ENCODE data around the gene NUMA1. TPM values are rescaled to one million over a fixed set of nuclear protein-coding genes. Genes with fewer than 3 reads are reported as not detected.
A peak's percentile ranks its signal among the peaks of the same experiment; 100 is the strongest.

The NUMA1 gene
- total and polyA plus RNA-seq, 9 of the 15 experiments (the other 6 are each of a cell fraction or from before 2014, with no cell fraction given) = 4.1 to 104 (median 51.2) TPM

DNA sequence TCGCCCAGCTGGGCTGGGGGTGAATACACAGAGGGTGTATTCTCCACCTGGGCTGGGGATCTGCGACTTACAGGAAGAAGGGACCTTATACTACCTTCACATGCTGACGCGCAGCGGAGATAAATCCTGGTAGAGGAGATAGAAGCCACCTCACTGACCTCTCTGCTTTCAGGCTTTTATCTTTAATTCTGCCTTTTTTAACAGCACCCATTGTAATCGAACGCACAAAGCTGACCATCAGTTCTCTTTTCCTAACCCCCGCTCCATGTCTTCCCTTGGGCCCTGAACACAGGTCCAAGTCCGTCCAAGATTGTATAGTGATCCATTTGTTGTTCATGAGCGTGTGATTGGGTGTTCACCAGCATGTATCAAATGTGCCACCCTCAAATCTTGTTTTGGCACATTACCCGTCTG is 23.4 kb upstream of the NUMA1 start (continued):
- peak; percentile 7 for TF ChIP-seq POLR2B (IDR thresholded peaks at IDR 0.05; ENCODE audit: low read depth, partially characterized antibody)

DNA sequence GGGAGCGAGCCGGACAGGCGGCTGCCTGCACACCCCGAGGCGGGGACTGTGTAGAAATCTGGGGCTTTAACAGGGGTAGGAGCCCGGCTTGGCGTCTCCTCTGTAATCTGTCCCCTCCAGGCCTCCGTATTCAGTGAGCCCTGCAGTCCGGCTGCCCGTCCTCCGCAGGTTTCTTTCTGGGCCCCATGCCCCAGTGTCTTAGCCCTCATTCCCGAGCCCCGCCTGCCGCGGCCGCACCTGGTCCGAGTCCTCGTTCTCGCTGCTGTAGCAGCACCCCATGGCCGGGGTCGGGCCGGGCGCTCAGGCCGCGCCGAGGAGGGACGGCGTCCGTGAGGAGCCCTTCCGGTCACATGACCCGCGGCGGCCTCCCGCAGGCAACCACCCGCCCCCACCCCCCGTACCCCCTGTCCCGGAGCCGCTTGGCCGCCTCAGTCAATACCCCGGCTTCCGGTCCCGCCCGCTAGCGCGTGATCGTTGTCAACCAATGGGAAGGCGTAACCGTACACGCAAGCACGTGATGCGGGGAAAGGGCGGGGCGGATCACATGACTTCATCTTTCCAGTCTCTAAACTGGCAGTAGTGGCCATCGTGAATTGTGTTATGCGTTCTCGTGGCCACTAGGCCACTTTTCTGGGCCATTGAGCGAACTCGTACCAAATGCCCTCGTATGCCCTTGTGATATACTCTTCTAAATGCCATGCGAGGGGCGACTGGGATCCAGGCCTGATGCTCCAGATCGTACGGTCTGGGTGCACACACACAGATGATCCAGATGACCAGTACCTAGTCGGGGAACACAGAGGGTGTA is 22.8 kb upstream of the NUMA1 start, which contains the start of gene LAMTOR1:
LAMTOR1 (minus strand) TSS at position 352 of the 808 bp plus-strand sequence; CDS start at position 279, 73 bp downstream.
- peaks cover 40% of the 10 kb centered on the region for H3K36me3 ChIP-seq (ENCODE audit: control insufficient read depth, insufficient read depth, low read length)
- ChIA-PET POLR2A (interaction anchor here (0.6 to 3.4 kb wide), 6 partner anchors 9 to 103 kb away, joined by 3 to 20 read pairs (median 8); partner anchors contain the start of gene ANAPC15), CTCF (ENCODE audit: low intra/inter-chr PET ratio) (no interaction called here)
- in situ Hi-C loops (cut with MboI) = no loop called here
- H4K20me1 ChIP-seq (replicated peaks; ENCODE audit: control insufficient read depth, insufficient read depth, low read length) = no peaks in the 10 kb centered on the region
- H3K79me2 ChIP-seq (ENCODE audit: control insufficient read depth, insufficient read depth, low read length) = peaks cover 43% of the 10 kb centered on the region
- H3K4me2 ChIP-seq (ENCODE audit: insufficient read depth, low read length) = peak within 1 kb of the TSS; percentile 95
- peak within 1 kb of the TSS; percentile 75 for H2AFZ ChIP-seq (ENCODE audit: low read depth, low read length)
- peak; percentile 93 for FAIRE-seq
- no peaks in the 10 kb centered on the region for H3K9me3 ChIP-seq (replicated peaks; ENCODE audit: control insufficient read depth, insufficient read depth, low read depth, low read length)
- H3K9me1 ChIP-seq (ENCODE audit: control insufficient read depth, insufficient read depth, low read length) = no peaks in the 10 kb centered on the region
- peak within 1 kb of the TSS; percentile 77 for H3K4me3 ChIP-seq
- no peaks in the 10 kb centered on the region for H3K27me3 ChIP-seq (ENCODE audit: control insufficient read depth in 2 of 2, insufficient read depth in 2 of 2, low read length in 2 of 2)
- WGBS (ENCODE audit: insufficient coverage, low coverage, missing lambda C conversion rate) = 3% methylated on average over 40 of the region's 64 CpGs
- peak within 1 kb of the TSS; percentile 96 for H3K27ac ChIP-seq (ENCODE audit: extremely low read depth, low read depth, low read length)
- no TSS peak for BruUV-seq (replicated peaks)
- peak within 1 kb of the TSS; percentile 96 to 98 for H3K9ac ChIP-seq (ENCODE audit: insufficient read depth in 1 of 2, low read depth in 2 of 2, low read length in 2 of 2)
- ATAC-seq = peak; percentile 96
- H3K4me1 ChIP-seq (replicated peaks in 1 of 2; ENCODE audit: control insufficient read depth in 2 of 2, insufficient read depth in 2 of 2, low read length in 2 of 2) = peaks cover 12 to 39% of the 10 kb centered on the region in 2 experiments
- intact Hi-C loops (cut with micrococcal nuclease) = loop anchor here (1.0 to 5.0 kb wide), 2 partner anchors 23 to 329 kb away; partner anchors contain the start of genes CLPB, LRRC51 and NUMA1
- peak; percentile 96 to 100 (median 96) for DNase-seq (ENCODE audit: extremely low read depth in 1 of 4, low spot score in 3 of 4)
- peak; percentile 6 to 67; a peak in 1 of 4 replicates for TF ChIP-seq TEAD1 (CRISPR knock-in tag; IDR thresholded peaks at IDR 0.05)
- TF ChIP-seq TFE3 (CRISPR knock-in tag; IDR thresholded peaks at IDR 0.05) = peak; percentile 99
- TF ChIP-seq TBP (optimal IDR thresholded peaks at IDR 0.05; ENCODE audit: low read depth, low read length) = peak; percentile 76
- TF ChIP-seq EP300 (IDR thresholded peaks at IDR 0.05; ENCODE audit: low read length) = no peak; the same call in none of the 2 replicates
- TF ChIP-seq PHF20 (IDR thresholded peaks at IDR 0.05; ENCODE audit: partially characterized antibody) = peak; percentile 93
- peak; percentile 64 for TF ChIP-seq TAF7 (tag; IDR thresholded peaks at IDR 0.05)
- 0 out of 2 replicates have a peak, but pooled peaks have one; percentile 16 for TF ChIP-seq ELF2 (CRISPR knock-in tag; IDR thresholded peaks at IDR 0.05)
- TF ChIP-seq MCM5 (IDR thresholded peaks at IDR 0.05; ENCODE audit: low read depth) = no peak
- no peak for TF ChIP-seq ZNF512 (tag; IDR thresholded peaks at IDR 0.05)
- TF ChIP-seq IRF9 (tag; IDR thresholded peaks at IDR 0.05) = no peak
- TF ChIP-seq CREM (IDR thresholded peaks at IDR 0.05; ENCODE audit: low read depth) = peak; percentile 50
- no peak for TF ChIP-seq ZNF79 (CRISPR knock-in tag; IDR thresholded peaks at IDR 0.05; ENCODE audit: low read depth)
- TF ChIP-seq CGGBP1 (CRISPR knock-in tag; IDR thresholded peaks at IDR 0.05) = no peak; the same call in 1 of the 2 replicates

Measured in K562 (cell line).